Naive B cell (primary cell): ENCODE data around the gene FBXO44. TPM values are rescaled to one million over a fixed set of nuclear protein-coding genes. Genes with fewer than 3 reads are reported as not detected.

Experiments
- ATAC-seq, 2 donors: fragments of 150-1000 bp; cut with Tn5 transposase; 2 replicates each; pipeline ENCODE4 v1.10.0; 2021; ENCODE audit warnings: low read depth in 2 of 2, mild to moderate bottlenecking in 2 of 2, moderate library complexity in 2 of 2
- DNase-seq: peaks from one replicate; pipeline ENCODE4 v3.0.0; 2022
- H3K27ac Mint-ChIP-seq, 6 donors: one replicate each; pipeline ENCODE4 v1.8.0; 2020 to 2022; ENCODE audit warnings: mild to moderate bottlenecking in 6 of 6, mixed read lengths in 6 of 6, moderate library complexity in 5 of 6, inconsistent platforms in 2 of 6
- H3K27me3 Mint-ChIP-seq, 3 donors: one replicate each; pipeline ENCODE4 v1.8.0; 2021 to 2022; ENCODE audit warnings: mixed read lengths in 3 of 3, mild to moderate bottlenecking in 1 of 3
- H3K36me3 Mint-ChIP-seq, 2 donors: one replicate each; pipeline ENCODE4 v1.8.0; 2020 to 2022; ENCODE audit warnings: mixed read lengths in 2 of 2, inconsistent platforms in 1 of 2, mild to moderate bottlenecking in 1 of 2
- H3K4me1 Mint-ChIP-seq, 3 donors: one replicate each; pipeline ENCODE4 v1.8.0; 2020 to 2022; ENCODE audit warnings: mixed read lengths in 3 of 3, inconsistent platforms in 1 of 3, mild to moderate bottlenecking in 1 of 3, moderate library complexity in 1 of 3
- H3K4me3 Mint-ChIP-seq, 8 donors: one replicate each; pipeline ENCODE4 v1.8.0; 2020 to 2022; ENCODE audit warnings: mild to moderate bottlenecking in 8 of 8, mixed read lengths in 8 of 8, moderate library complexity in 8 of 8, inconsistent platforms in 2 of 8
- H3K9me3 Mint-ChIP-seq, 7 donors: one replicate each; pipeline ENCODE4 v1.8.0; 2020 to 2022; ENCODE audit warnings: mixed read lengths in 7 of 7, mild to moderate bottlenecking in 5 of 7, inconsistent platforms in 2 of 7, moderate library complexity in 1 of 7
- polyA plus RNA-seq, 6 donors: library from polyadenylated mRNA; unstranded; fragments of 300-500 nt; fragmentation: Illumina TruSeq; gene quantifications; one replicate each; pipeline ENCODE4 v1.2.3, GENCODE V29; 2021; ENCODE audit warnings: low read depth in 6 of 6

The FBXO44 gene
- polyA plus RNA-seq, 6 donors from 2014 or later = 7.0 to 15.2 (median 11.2) TPM

DNA sequence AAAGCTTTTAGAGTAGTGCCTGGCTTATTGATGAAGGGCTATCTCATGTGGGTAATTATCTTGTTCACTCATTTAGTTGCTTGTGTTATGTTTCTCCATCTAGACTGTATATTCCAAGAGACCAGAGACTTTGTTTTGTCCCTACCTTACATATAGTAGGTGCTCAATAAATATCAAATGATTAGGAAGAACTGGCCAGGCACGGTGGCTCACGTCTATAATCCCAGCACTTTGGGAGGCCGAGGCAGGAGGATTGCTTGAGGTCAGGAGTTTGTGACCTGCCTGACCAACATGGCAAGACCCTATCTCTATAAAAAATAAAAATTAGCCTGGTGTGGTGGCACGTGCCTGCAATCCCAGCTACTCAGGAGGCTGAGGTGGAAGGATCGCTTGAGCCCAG, 9.4 kb upstream of the FBXO44 start:
- Mint-ChIP-seq H3K27ac (no peak overlapping the region), H3K27me3 (peaks cover 5 to 7% (median 5%) of the 10 kb centered on the region in 3 donors)
- DNase-seq = no peak

DNA sequence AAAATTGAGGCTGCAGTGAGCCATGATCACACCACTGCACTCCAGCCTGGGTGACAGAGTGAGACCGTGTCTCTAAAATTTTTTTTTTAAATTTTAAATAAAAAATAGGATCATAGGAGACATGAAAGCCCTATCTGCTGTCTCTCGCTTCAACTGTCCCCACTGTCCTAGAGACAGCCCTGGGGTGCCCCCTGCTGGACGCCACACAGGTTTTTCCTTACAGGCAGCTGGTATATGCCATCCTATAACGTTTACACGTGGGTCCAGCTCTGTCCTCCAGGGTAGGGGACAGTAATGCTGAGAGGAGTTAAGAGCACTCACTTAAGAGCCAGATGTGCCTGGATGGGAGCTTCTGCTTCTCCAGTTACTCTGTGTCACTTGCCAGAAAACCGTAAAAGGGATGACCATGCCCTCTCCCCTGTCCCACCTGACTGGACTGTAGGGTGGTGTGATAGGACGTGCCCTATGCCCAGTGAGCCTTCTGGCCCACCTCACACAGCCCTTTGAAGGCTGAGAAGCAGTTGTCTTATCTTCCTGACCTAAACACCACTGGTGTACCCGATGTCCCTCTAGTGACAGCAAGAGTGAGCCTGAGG, 8.9 kb upstream of the FBXO44 start:
- Mint-ChIP-seq H3K36me3 (no peaks in the 10 kb centered on the region), H3K4me1 (peaks cover 13 to 17% (median 16%) of the 10 kb centered on the region in 3 donors), H3K27me3 (peaks cover 5 to 8% (median 5%) of the 10 kb centered on the region in 3 donors), H3K4me3 (no peak overlapping the region), H3K9me3 (peaks cover 0 to 2% (median 0%) of the 10 kb centered on the region in 7 donors), H3K27ac (no peak overlapping the region)
- ATAC-seq (peak; percentile 44 to 59), DNase-seq (peak; percentile 66)

More for the DNA sequence above, 9.4 kb upstream of the FBXO44 start:
- Mint-ChIP-seq H3K36me3 (no peaks in the 10 kb centered on the region), H3K4me1 (peaks cover 8 to 14% (median 14%) of the 10 kb centered on the region in 3 donors), H3K9me3 (peaks cover 0 to 2% (median 0%) of the 10 kb centered on the region in 7 donors), H3K4me3 (no peak overlapping the region)
- ATAC-seq = no peak

- Mint-ChIP-seq H3K27ac (peak overlapping the region in 2 of 6 donors; percentile 16 to 50), H3K27me3 (peaks cover 5 to 12% (median 5%) of the 10 kb centered on the region in 3 donors), H3K4me1 (peaks cover 18 to 22% (median 21%) of the 10 kb centered on the region in 3 donors), H3K4me3 (no peak overlapping the region), H3K9me3 (peaks cover 0 to 2% (median 0%) of the 10 kb centered on the region in 7 donors), H3K36me3 (no peaks in the 10 kb centered on the region)
- ATAC-seq (no peak), DNase-seq (no peak)
Measured at GRCh38 chr1:11646317-11646716, 8.4 kb upstream of the FBXO44 start.

DNA sequence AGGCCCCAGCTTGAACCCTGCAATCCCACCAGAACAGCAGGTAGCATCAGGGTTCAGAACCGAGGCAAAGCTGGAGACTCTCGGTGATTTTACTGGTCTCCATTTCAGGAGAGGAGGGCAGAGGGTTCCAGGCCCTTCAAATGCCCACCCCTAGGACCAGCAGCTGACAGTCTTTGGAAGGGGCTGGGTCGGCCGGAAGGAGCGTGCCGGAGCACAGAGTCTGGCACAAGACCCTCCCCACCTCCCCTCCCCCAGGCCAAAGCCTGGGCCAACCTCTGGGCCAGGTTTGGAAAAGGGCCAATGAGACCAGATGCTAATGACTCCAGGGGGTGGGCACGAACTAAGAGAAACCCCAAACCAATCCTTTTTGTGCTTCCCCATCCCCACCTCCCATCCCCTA, 7.3 kb upstream of the FBXO44 start:
- peaks cover 0 to 2% (median 0%) of the 10 kb centered on the region in 7 donors for H3K9me3 Mint-ChIP-seq
- H3K4me3 Mint-ChIP-seq = no peak overlapping the region
- peak overlapping the region in 1 of 6 donors; percentile 28 for H3K27ac Mint-ChIP-seq
- ATAC-seq (no peak), DNase-seq (no peak)
- no peaks in the 10 kb centered on the region for H3K36me3 Mint-ChIP-seq
- peaks cover 3 to 12% (median 5%) of the 10 kb centered on the region in 3 donors for H3K27me3 Mint-ChIP-seq
- peaks cover 19 to 26% (median 21%) of the 10 kb centered on the region in 3 donors for H3K4me1 Mint-ChIP-seq

- ATAC-seq (no peak), DNase-seq (no peak)
- no peaks in the 10 kb centered on the region for H3K36me3 Mint-ChIP-seq
- peaks cover 0 to 12% (median 5%) of the 10 kb centered on the region in 3 donors for H3K27me3 Mint-ChIP-seq
- peaks cover 20 to 25% (median 21%) of the 10 kb centered on the region in 3 donors for H3K4me1 Mint-ChIP-seq
- H3K27ac Mint-ChIP-seq = no peak overlapping the region
- H3K4me3 Mint-ChIP-seq = peak overlapping the region in 2 of 8 donors; percentile 57 to 76
- peaks cover 0 to 2% (median 0%) of the 10 kb centered on the region in 7 donors for H3K9me3 Mint-ChIP-seq
Measured at GRCh38 chr1:11648039-11648438, 6.6 kb upstream of the FBXO44 start.

GRCh38 chr1:11648732-11649158, 5.9 kb upstream of the FBXO44 start:
- Mint-ChIP-seq H3K9me3 (peaks cover 0 to 2% (median 0%) of the 10 kb centered on the region in 7 donors), H3K27me3 (peaks cover 0 to 12% (median 5%) of the 10 kb centered on the region in 3 donors), H3K4me1 (peaks cover 21 to 27% (median 25%) of the 10 kb centered on the region in 3 donors), H3K36me3 (no peaks in the 10 kb centered on the region), H3K27ac (no peak overlapping the region), H3K4me3 (peak overlapping the region in 6 of 8 donors; percentile 19 to 85 (median 67))
- DNase-seq (no peak), ATAC-seq (peak; percentile 36 to 48)

- peaks cover 0 to 12% (median 5%) of the 10 kb centered on the region in 3 donors for H3K27me3 Mint-ChIP-seq
- no peaks in the 10 kb centered on the region for H3K36me3 Mint-ChIP-seq
- no peak overlapping the region for H3K27ac Mint-ChIP-seq
- H3K4me1 Mint-ChIP-seq = peaks cover 21 to 27% (median 25%) of the 10 kb centered on the region in 3 donors
- peaks cover 0 to 2% (median 0%) of the 10 kb centered on the region in 7 donors for H3K9me3 Mint-ChIP-seq
- no peak for DNase-seq
- H3K4me3 Mint-ChIP-seq = peak overlapping the region in 6 of 8 donors; percentile 61 to 76 (median 66)
- ATAC-seq = no peak
Measured at GRCh38 chr1:11649237-11649623, 5.4 kb upstream of the FBXO44 start.

DNA sequence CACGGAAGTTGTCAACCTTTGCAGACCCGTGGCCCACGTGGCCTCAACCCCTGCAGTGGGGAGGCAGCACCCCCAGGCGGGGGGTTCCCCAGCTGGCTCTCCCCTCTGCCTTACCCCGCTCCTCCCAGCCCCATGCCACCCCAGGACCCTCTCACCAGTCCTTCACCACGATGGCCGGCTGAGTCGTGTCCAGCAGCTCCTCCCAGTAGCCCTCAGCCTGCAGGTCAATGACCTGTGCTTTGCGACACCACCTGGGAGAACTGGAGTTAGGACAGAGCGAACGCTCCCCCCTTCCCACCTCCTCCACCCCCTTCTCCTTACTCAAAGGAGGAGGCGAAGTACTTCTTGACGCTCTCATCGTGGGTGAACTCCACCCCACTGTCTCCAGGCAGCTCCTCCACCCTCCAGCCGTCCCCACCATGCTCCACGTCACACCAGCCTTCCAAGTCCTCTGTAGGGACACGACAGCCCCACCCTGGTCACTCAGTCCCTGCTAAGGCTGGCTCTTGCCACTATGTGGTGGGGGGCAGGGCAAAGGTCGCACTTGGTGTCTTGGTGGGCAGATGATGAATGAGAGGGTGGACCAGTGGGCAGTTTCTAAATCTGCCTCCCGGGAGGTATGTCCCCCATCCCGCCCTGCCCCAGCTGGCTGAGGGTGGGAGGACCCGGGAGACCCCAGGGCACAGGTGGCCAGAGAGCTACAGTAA, 4.9 kb upstream of the FBXO44 start:
- DNase-seq = no peak
- no peak for ATAC-seq
- peaks cover 21 to 27% (median 25%) of the 10 kb centered on the region in 3 donors for H3K4me1 Mint-ChIP-seq
- H3K9me3 Mint-ChIP-seq = peaks cover 0 to 2% (median 0%) of the 10 kb centered on the region in 7 donors
- H3K27me3 Mint-ChIP-seq = peaks cover 0 to 12% (median 5%) of the 10 kb centered on the region in 3 donors
- H3K27ac Mint-ChIP-seq = peak overlapping the region in 1 of 6 donors; percentile 15
- no peaks in the 10 kb centered on the region for H3K36me3 Mint-ChIP-seq
- H3K4me3 Mint-ChIP-seq = peak overlapping the region; percentile 29 to 77 (median 66)

DNA sequence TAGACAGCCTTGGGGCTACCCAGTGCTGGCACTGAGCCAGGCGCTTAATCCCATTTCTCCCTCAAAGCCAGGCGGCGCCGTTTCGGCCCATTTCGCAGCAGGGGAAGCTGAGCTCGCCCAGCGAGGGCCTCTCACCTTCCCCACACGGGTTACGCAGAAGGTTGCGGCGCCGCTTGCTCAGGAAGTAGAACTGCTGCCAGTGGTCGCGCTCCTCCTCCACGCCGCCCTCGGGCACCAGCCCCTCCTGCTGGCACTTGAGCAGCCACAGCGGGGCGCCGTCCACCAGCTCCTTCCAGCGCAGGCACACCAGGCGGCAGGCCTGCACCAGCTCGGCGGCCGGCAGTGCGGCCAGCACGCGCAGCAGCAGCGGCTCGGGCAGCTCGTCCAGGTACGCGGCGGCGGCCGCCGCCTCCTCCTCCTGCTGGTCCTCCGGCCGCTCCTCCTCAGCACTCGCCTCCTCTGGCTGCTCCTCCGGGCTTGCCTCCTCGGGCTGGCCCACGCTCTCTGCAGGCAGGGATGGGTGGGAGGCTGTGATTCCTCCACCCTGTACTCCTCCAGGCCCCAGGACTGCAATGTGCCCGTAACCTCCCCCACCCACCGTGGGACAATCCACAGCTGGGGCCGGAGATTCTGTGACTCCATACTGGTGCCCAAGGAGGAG, 4.2 kb upstream of the FBXO44 start:
- Mint-ChIP-seq H3K9me3 (peaks cover 0 to 2% (median 0%) of the 10 kb centered on the region in 7 donors), H3K27ac (no peak overlapping the region), H3K27me3 (peaks cover 0 to 12% (median 5%) of the 10 kb centered on the region in 3 donors), H3K4me1 (peaks cover 21 to 27% (median 27%) of the 10 kb centered on the region in 3 donors), H3K4me3 (peak overlapping the region; percentile 57 to 89 (median 75)), H3K36me3 (no peaks in the 10 kb centered on the region)
- ATAC-seq (peak; percentile 67 to 70), DNase-seq (peak; percentile 70)

GRCh38 chr1:11651017-11651416, 3.7 kb upstream of the FBXO44 start:
- Mint-ChIP-seq H3K9me3 (peaks cover 0 to 2% (median 0%) of the 10 kb centered on the region in 7 donors), H3K4me3 (peak overlapping the region; percentile 57 to 89 (median 74)), H3K36me3 (no peaks in the 10 kb centered on the region), H3K27me3 (peaks cover 0 to 12% (median 5%) of the 10 kb centered on the region in 3 donors), H3K27ac (peak overlapping the region in 1 of 6 donors; percentile 50), H3K4me1 (peaks cover 17 to 31% (median 27%) of the 10 kb centered on the region in 3 donors)
- ATAC-seq (no peak), DNase-seq (no peak)

DNA sequence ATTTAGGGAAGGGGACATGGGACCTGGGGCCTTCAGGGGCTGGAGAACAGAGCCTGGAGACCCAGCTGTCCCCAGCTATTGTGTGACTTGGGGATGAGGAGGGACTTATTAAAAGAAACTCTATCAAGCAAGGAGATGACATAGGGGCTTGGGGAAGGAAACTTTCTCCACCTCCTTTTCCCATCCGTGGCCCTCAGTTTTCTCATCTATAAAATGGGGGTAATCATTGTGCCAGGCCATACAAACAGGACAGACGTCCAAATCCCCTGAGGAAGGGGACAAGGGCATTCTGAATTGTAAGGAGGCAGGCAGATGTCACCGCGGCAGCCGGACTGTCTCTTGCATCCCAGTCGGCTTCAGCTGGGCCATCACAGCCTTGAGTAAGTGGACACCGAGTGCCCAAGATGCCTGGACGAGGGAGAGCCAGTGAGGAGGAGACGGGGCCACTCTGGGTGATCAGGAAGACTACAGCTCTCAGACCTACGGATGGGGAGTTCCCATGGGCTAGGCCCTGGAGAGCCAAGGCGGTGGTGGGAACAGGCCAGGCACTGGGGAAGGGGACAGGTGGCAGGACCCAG, 2.4 kb upstream of the FBXO44 start:
- no peak for DNase-seq
- Mint-ChIP-seq H3K27ac (no peak overlapping the region), H3K4me3 (peak overlapping the region in 7 of 8 donors; percentile 21 to 80 (median 59)), H3K36me3 (no peaks in the 10 kb centered on the region), H3K9me3 (peaks cover 0 to 2% (median 0%) of the 10 kb centered on the region in 7 donors), H3K4me1 (peaks cover 17 to 32% (median 27%) of the 10 kb centered on the region in 3 donors), H3K27me3 (peaks cover 0 to 12% (median 0%) of the 10 kb centered on the region in 3 donors)
- no peak for ATAC-seq

DNA sequence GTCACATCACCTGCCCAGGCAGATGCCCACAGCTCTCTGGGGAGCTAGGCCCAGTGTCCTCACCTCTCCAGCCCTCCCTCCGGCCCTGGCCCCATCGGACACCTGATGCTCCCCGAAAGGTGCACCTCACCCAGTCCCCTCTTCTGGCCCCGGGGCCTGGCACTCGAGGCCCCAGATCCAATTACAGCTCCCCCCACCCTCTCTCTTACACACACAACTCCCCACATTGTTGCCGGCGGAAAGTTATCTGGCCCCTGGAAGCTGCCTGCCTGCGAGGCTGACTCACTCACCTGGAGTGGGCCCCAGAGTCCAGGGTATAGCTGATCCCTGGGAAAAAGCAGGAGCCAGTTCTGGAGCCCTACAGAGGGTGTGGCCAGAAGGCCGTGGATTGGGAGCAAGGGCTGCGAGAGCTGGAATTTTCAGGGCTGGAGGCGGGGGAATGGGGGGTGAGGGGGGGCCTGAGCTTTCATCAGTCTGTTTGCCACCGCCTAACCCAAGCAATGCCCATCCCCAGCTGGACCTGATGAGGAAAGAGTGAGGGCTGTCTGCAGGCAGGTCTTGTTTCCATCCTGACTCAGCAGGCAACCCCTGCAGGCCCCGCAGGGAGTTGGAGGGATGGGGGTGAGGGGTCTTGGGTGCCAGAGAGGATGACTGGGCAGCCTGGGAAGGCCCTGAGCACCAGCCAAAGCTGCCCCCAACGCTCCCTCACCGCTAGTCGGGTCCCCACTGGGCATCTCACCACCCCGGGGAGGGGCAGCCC, 1.4 kb upstream of the FBXO44 start:
- peaks cover 0 to 12% (median 0%) of the 10 kb centered on the region in 3 donors for H3K27me3 Mint-ChIP-seq
- H3K4me1 Mint-ChIP-seq = peaks cover 17 to 32% (median 27%) of the 10 kb centered on the region in 3 donors
- ATAC-seq (no peak), DNase-seq (no peak)
- peaks cover 0 to 2% (median 0%) of the 10 kb centered on the region in 7 donors for H3K9me3 Mint-ChIP-seq
- peak overlapping the region in 2 of 6 donors; percentile 16 to 69 for H3K27ac Mint-ChIP-seq
- no peaks in the 10 kb centered on the region for H3K36me3 Mint-ChIP-seq
- peak overlapping the region; percentile 22 to 80 (median 75) for H3K4me3 Mint-ChIP-seq
